H1 (cell line): ENCODE data around the gene PAQR5. TPM values are rescaled to one million over a fixed set of nuclear protein-coding genes. Genes with fewer than 3 reads are reported as not detected.

Experiments used
- BACH1 ChIP-seq: IDR thresholded peaks from 2 replicates; pipeline ENCODE4 v1.6.1; 2012; ENCODE audit warnings: low read length, improper control_type of control experiment
- BCL11A ChIP-seq, 2 experiments: IDR thresholded peaks; one replicate each; pipeline ENCODE4 v1.6.1; 2011; ENCODE audit warnings: low read depth in 2 of 2, low read length in 2 of 2, mild to moderate bottlenecking in 2 of 2
- BRCA1 ChIP-seq: IDR thresholded peaks from 2 replicates; pipeline ENCODE4 v1.6.1; 2012; ENCODE audit warnings: low read depth, low read length, improper control_type of control experiment
- CEBPB ChIP-seq: IDR thresholded peaks from 2 replicates; pipeline ENCODE4 v1.6.1; 2012; ENCODE audit warnings: low read depth, low read length
- CREB1 ChIP-seq: IDR thresholded peaks from 2 replicates; pipeline ENCODE4 v1.6.1; 2012; ENCODE audit warnings: inconsistent platforms
- EGR1 ChIP-seq: IDR thresholded peaks from 2 replicates; pipeline ENCODE4 v1.6.1; 2011; ENCODE audit warnings: low read depth, low read length, borderline replicate concordance
- GABPA ChIP-seq: IDR thresholded peaks from 2 replicates; pipeline ENCODE4 v1.6.1; 2011; ENCODE audit warnings: mild to moderate bottlenecking, low read length, moderate library complexity, borderline replicate concordance; ENCODE audit not compliant: insufficient read depth
- HDAC2 ChIP-seq, 2 experiments: fragments of 300-600 bp in 1 of 2; sonication (generic) in 1 of 2; IDR thresholded peaks; 2 replicates each; pipeline ENCODE4 v1.6.1; 2011 to 2012; ENCODE audit warnings: low read depth in 2 of 2, low read length in 2 of 2, mild to moderate bottlenecking in 2 of 2, moderate library complexity in 2 of 2, borderline replicate concordance in 1 of 2, inconsistent platforms in 1 of 2
- JUN ChIP-seq: IDR thresholded peaks from 2 replicates; pipeline ENCODE4 v1.6.1; 2011; ENCODE audit warnings: low read depth, mild to moderate bottlenecking, improper control_type of control experiment, low read length
- JUND ChIP-seq: IDR thresholded peaks from 2 replicates; pipeline ENCODE4 v1.6.1; 2011; ENCODE audit warnings: mild to moderate bottlenecking, improper control_type of control experiment, low read length
- KDM5A ChIP-seq: fragments of 200-600 bp; IDR thresholded peaks from 2 replicates; pipeline ENCODE4 v1.7.1; 2012; ENCODE audit warnings: mild to moderate bottlenecking, low read length, inconsistent platforms, mixed read lengths
- PHF8 ChIP-seq: fragments of 200-600 bp; sonication (generic); conservative IDR thresholded peaks from 2 replicates; pipeline ENCODE4 v1.7.1; 2012; ENCODE audit warnings: low read depth, mild to moderate bottlenecking, inconsistent platforms, low read length, moderate library complexity
- POU5F1 ChIP-seq: IDR thresholded peaks from 2 replicates; pipeline ENCODE4 v1.6.1; 2011; ENCODE audit warnings: low read depth, mild to moderate bottlenecking, low read length, moderate library complexity
- RFX5 ChIP-seq: IDR thresholded peaks from 2 replicates; pipeline ENCODE4 v1.6.1; 2011; ENCODE audit warnings: low read depth, low read length, improper control_type of control experiment, borderline replicate concordance
- SAP30 ChIP-seq: fragments of 300-600 bp; sonication (generic); IDR thresholded peaks from 2 replicates; pipeline ENCODE4 v1.7.1; 2012; ENCODE audit warnings: low read length, moderate library complexity, mild to moderate bottlenecking, inconsistent platforms; ENCODE audit not compliant: insufficient read depth, insufficient replicate concordance
- SIN3A ChIP-seq, 2 experiments: IDR thresholded peaks in 1 of 2; conservative IDR thresholded peaks in 1 of 2; 2 replicates each; pipeline ENCODE4 v1.6.1; 2011 to 2012; ENCODE audit warnings: low read length in 2 of 2, improper control_type of control experiment in 1 of 2, low read depth in 1 of 2, mild to moderate bottlenecking in 1 of 2
- SIX5 ChIP-seq: IDR thresholded peaks from 2 replicates; pipeline ENCODE4 v1.6.1; 2011; ENCODE audit warnings: mild to moderate bottlenecking, low read depth, low read length
- SRF ChIP-seq: IDR thresholded peaks from 2 replicates; pipeline ENCODE4 v1.6.1; 2011; ENCODE audit warnings: mild to moderate bottlenecking, low read depth, low read length, moderate library complexity
- SUZ12 ChIP-seq: fragments of 200-600 bp; sonication (generic); IDR thresholded peaks from 2 replicates; pipeline ENCODE4 v1.6.1; 2012; ENCODE audit warnings: mild to moderate bottlenecking, inconsistent platforms, low read length, moderate library complexity, mixed read lengths
- TBP ChIP-seq: IDR thresholded peaks from 2 replicates; pipeline ENCODE4 v1.6.1; 2011; ENCODE audit warnings: low read depth, low read length, improper control_type of control experiment
- TCF12 ChIP-seq: IDR thresholded peaks from 2 replicates; pipeline ENCODE4 v1.6.1; 2011; ENCODE audit warnings: low read depth, mild to moderate bottlenecking, low read length
- YY1 ChIP-seq: IDR thresholded peaks from 2 replicates; pipeline ENCODE4 v1.6.1; 2011; ENCODE audit warnings: low read depth, mild to moderate bottlenecking, low read length
- polyA plus RNA-seq, 7 experiments: library from polyadenylated mRNA; depleted of rRNA in 3 of 7; stranded (reverse) in 5 of 7; unstranded in 2 of 7; fragments of >200 nt in 5 of 7; fragments of 200-250 nt in 2 of 7; gene quantifications; 1 replicate in 5 of 7; 2 replicates in 1 of 7; 4 replicates in 1 of 7; pipeline versions ENCODE4 v1.2.1 to v1.2.3, GENCODE V29; 2011 to 2013; ENCODE audit warnings: missing spikeins in 2 of 7, mixed read lengths in 2 of 7
- total RNA-seq: library from RNA; stranded (reverse); fragmentation: NEBNext Ultra II Directional; extraction: Animal tissue kit (Norgen Biotek cat#: 25700); gene quantifications from 2 replicates; pipeline ENCODE4 v1.2.1, GENCODE V29; 2021

PAQR5 gene
- total and polyA plus RNA-seq, 2 of the 8 experiments (the other 6 are each of a cell fraction or from before 2014, with no cell fraction given): 8.7 to 18.1 TPM

GRCh38 chr15:69452692-69453521 is 154.2 kb downstream of the PAQR5 start, which contains the start of gene RPLP1 (continued):
- peak; percentile 46; the same call in 1 of the 2 replicates for TF ChIP-seq SIX5
- TF ChIP-seq KDM5A: no peak
- no peak for TF ChIP-seq SUZ12
- TF ChIP-seq TCF12: no peak
- no peak for TF ChIP-seq JUN
- no peak for TF ChIP-seq JUND
- peak; percentile 99 for TF ChIP-seq TBP
- TF ChIP-seq GABPA: no peak; the same call in 1 of the 2 replicates
- no peak for TF ChIP-seq YY1
- peak; percentile 87 for TF ChIP-seq PHF8
- TF ChIP-seq HDAC2 (IDR thresholded peaks at IDR 0.05; ENCODE audit: borderline replicate concordance in 1 of 2, low read depth in 2 of 2, low read length in 2 of 2): no peak; a peak in 1 of 4 replicates
- TF ChIP-seq CREB1: peak; percentile 46
- TF ChIP-seq BCL11A (IDR thresholded peaks at IDR 0.05; ENCODE audit: low read depth in 2 of 2, low read length in 2 of 2): no peak
- TF ChIP-seq SAP30: peak; percentile 51
- no peak for TF ChIP-seq BACH1
- TF ChIP-seq EGR1: no peak
- no peak for TF ChIP-seq CEBPB
- peak; percentile 83 to 95; a peak in 2 of 4 replicates for TF ChIP-seq SIN3A (conservative IDR thresholded peaks at IDR 0.05 in 1 of 2, IDR thresholded peaks at IDR 0.05 in 1 of 2; ENCODE audit: low read depth in 1 of 2, low read length in 2 of 2)
- no peak for TF ChIP-seq SRF
- TF ChIP-seq RFX5: no peak
- no peak for TF ChIP-seq POU5F1
- no peak for TF ChIP-seq BRCA1
